GM23338 (cell line): Measurements from ENCODE around the gene ALG5. TPM values are rescaled to one million over a fixed set of nuclear protein-coding genes. Genes with fewer than 3 reads are reported as not detected.

Source experiments
- ATAC-seq: fragments of 200-7000 bp; cut with Tn5 transposase; 3 replicates; pipeline ENCODE4 v1.9.1; 2020
- DNase-seq: peaks from one replicate; pipeline ENCODE4 v3.0.0-alpha.2; 2015; ENCODE audit warnings: low spot score
- H2AFZ ChIP-seq: fragments of 200-600 bp; sonication (generic); 2 replicates; pipeline ENCODE4 v1.8.0; 2016; ENCODE audit warnings: antibody characterized with exemption, mild to moderate bottlenecking, moderate library complexity
- H3F3A ChIP-seq: fragments of 200-600 bp; sonication (generic); replicated peaks from 2 replicates; pipeline ENCODE4 v1.8.0; 2017; ENCODE audit warnings: antibody characterized with exemption, mixed run types, low read depth
- H3K27ac ChIP-seq: fragments of 200-600 bp; sonication (generic); 2 replicates; pipeline ENCODE4 v1.6.1; 2016; ENCODE audit warnings: low read depth
- H3K27me3 ChIP-seq: fragments of 200-600 bp; sonication (generic); 2 replicates; pipeline ENCODE4 v1.8.0; 2016; ENCODE audit warnings: mild to moderate bottlenecking, mixed run types, moderate library complexity; ENCODE audit not compliant: insufficient read depth
- H3K36me3 ChIP-seq: fragments of 200-600 bp; sonication (generic); 2 replicates; pipeline ENCODE4 v1.8.0; 2016; ENCODE audit warnings: mild to moderate bottlenecking; ENCODE audit not compliant: insufficient read depth
- H3K4me1 ChIP-seq: fragments of 200-600 bp; sonication (generic); 2 replicates; pipeline ENCODE4 v1.8.0; 2016; ENCODE audit warnings: mild to moderate bottlenecking, moderate library complexity; ENCODE audit not compliant: insufficient read depth
- H3K4me2 ChIP-seq: fragments of 200-600 bp; sonication (generic); 2 replicates; pipeline ENCODE4 v1.7.1; 2017; ENCODE audit warnings: mixed run types
- H3K4me3 ChIP-seq: fragments of 200-600 bp; sonication (generic); 2 replicates; pipeline ENCODE4 v1.6.1; 2016; ENCODE audit warnings: mixed run types
- H3K79me2 ChIP-seq: fragments of 200-600 bp; sonication (generic); replicated peaks from 2 replicates; pipeline ENCODE4 v1.8.0; 2017; ENCODE audit warnings: mild to moderate bottlenecking; ENCODE audit not compliant: insufficient read depth
- H3K9me2 ChIP-seq: fragments of 200-600 bp; sonication (generic); 2 replicates; pipeline ENCODE4 v1.8.0; 2017; ENCODE audit not compliant: insufficient read depth
- H4K20me1 ChIP-seq: fragments of 200-600 bp; sonication (generic); replicated peaks from 2 replicates; pipeline ENCODE4 v1.8.0; 2017; ENCODE audit warnings: mild to moderate bottlenecking; ENCODE audit not compliant: insufficient read depth
- H3K27ac Mint-ChIP-seq: 2 replicates; pipeline ENCODE4 v1.8.0; 2020; ENCODE audit warnings: inconsistent platforms, mild to moderate bottlenecking, moderate library complexity, mixed read lengths
- H3K27me3 Mint-ChIP-seq: 3 replicates; pipeline ENCODE4 v1.8.0; 2022; ENCODE audit warnings: low read depth, mild to moderate bottlenecking, moderate library complexity, mixed read lengths, inconsistent platforms; ENCODE audit not compliant: insufficient read depth, poor library complexity
- H3K36me3 Mint-ChIP-seq: 3 replicates; pipeline ENCODE4 v1.8.0; 2021; ENCODE audit warnings: low read depth, mild to moderate bottlenecking, inconsistent platforms, moderate library complexity, mixed read lengths
- H3K4me1 Mint-ChIP-seq: 3 replicates; pipeline ENCODE4 v1.8.0; 2020; ENCODE audit warnings: mild to moderate bottlenecking, inconsistent platforms, mixed read lengths
- H3K4me3 Mint-ChIP-seq: 3 replicates; pipeline ENCODE4 v1.8.0; 2021; ENCODE audit warnings: moderate library complexity, mild to moderate bottlenecking, inconsistent platforms, mixed read lengths
- H3K9me3 Mint-ChIP-seq: 3 replicates; pipeline ENCODE4 v1.8.0; 2020; ENCODE audit warnings: moderate library complexity, mild to moderate bottlenecking, inconsistent platforms, mixed read lengths
- CREB1 ChIP-seq: fragments of 250-450 bp; sonication (Bioruptor Pico); IDR thresholded peaks from 2 replicates; pipeline ENCODE4 v1.5.0; 2020; ENCODE audit warnings: low read depth, mild to moderate bottlenecking, moderate library complexity
- ETS1 ChIP-seq: IDR thresholded peaks from 2 replicates; pipeline ENCODE4 v1.6.1; 2016; ENCODE audit warnings: antibody characterized with exemption
- EZH2phosphoT487 ChIP-seq: fragments of 200-600 bp; sonication (generic); IDR thresholded peaks from one replicate; pipeline ENCODE4 v1.8.1; 2018; ENCODE audit warnings: antibody characterized with exemption; ENCODE audit not compliant: unreplicated experiment
- JUNB ChIP-seq: IDR thresholded peaks from one replicate; pipeline ENCODE4 v1.6.1; 2016; ENCODE audit warnings: antibody characterized with exemption; ENCODE audit not compliant: unreplicated experiment
- NANOG ChIP-seq: IDR thresholded peaks from 2 replicates; pipeline ENCODE4 v1.6.1; 2016; ENCODE audit warnings: antibody characterized with exemption, borderline replicate concordance
- POLR2AphosphoS5 ChIP-seq: IDR thresholded peaks from 2 replicates; pipeline ENCODE4 v1.6.1; 2016; ENCODE audit warnings: antibody characterized with exemption, low read depth
- ZNF462 ChIP-seq: fragments of 250-450 bp; sonication (Bioruptor Pico); IDR thresholded peaks from 2 replicates; pipeline ENCODE4 v1.5.0; 2020; ENCODE audit warnings: mild to moderate bottlenecking, moderate library complexity
- long read RNA-seq: library from polyadenylated mRNA; unstranded; transcript quantifications from one replicate; pipeline ENCODE4 v2.0.0, GENCODE V29; 2020; ENCODE audit not compliant: unreplicated experiment
- polyA plus RNA-seq: library from polyadenylated mRNA; unstranded; fragments of >200 nt; fragmentation: Nextera tagmentation; extraction: Ambion mirVana; gene quantifications from 2 replicates; pipeline ENCODE4 v1.2.1, GENCODE V29; 2016
- total RNA-seq: library from RNA; depleted of rRNA; stranded (reverse); fragments of >200 nt; shearing (Covaris generic); gene quantifications from 2 replicates; pipeline ENCODE4 v1.2.3, GENCODE V29; 2014; rRNA removed
- TF ChIP-seq, protein P1 (sequence below), 2 experiments: fragments of 200-600 bp in 1 of 2; sonication (generic) in 1 of 2; conservative IDR thresholded peaks; 2 replicates each; pipeline versions ENCODE4 v1.5.1 to v1.6.1; 2016 to 2017; ENCODE audit warnings: antibody characterized with exemption in 2 of 2, low read depth in 2 of 2, mild to moderate bottlenecking in 2 of 2, moderate library complexity in 1 of 2

Gene ALG5
- total RNA-seq (15.6 and 18.2 TPM in 2 replicates), polyA plus RNA-seq (27.9 and 34.0 TPM in 2 replicates)
- long read RNA-seq, transcript ALG5-201 (10 exons, 1,154 nt) = major isoform, 37 of 46 reads
- long read RNA-seq, partial matches to known transcripts = 0 of 46 reads
- long read RNA-seq, other reads (novel, unspliced or antisense) = 9 of 46 reads

- Histone ChIP-seq H3F3A (peaks cover 4% of the 10 kb centered on the region; the same call in 1 of the 2 replicates), H2AFZ (peak within 1 kb of the TSS; percentile 80; the same call in 1 of the 2 replicates), H3K4me2 (peak within 1 kb of the TSS; percentile 88), H3K4me3 (peak within 1 kb of the TSS; percentile 94), H3K9me2 (no peaks in the 10 kb centered on the region), H3K36me3 (peaks cover 26% of the 10 kb centered on the region; the same call in 1 of the 2 replicates), H4K20me1 (peaks cover 15% of the 10 kb centered on the region), H3K27ac (peak within 1 kb of the TSS; percentile 98), H3K4me1 (peaks cover 8% of the 10 kb centered on the region), H3K27me3 (no peaks in the 10 kb centered on the region), H3K79me2 (peaks cover 61% of the 10 kb centered on the region)
- H3K27me3 Mint-ChIP-seq = peaks cover 18% of the 10 kb centered on the region
- H3K4me3 Mint-ChIP-seq = peak within 1 kb of the TSS; percentile 100
- peak within 1 kb of the TSS; percentile 100 for H3K27ac Mint-ChIP-seq
- peak; percentile 84 for ATAC-seq
- peaks cover 3% of the 10 kb centered on the region; the same call in 1 of the 3 replicates for H3K9me3 Mint-ChIP-seq
- DNase-seq = peak; percentile 93
- peaks cover 35% of the 10 kb centered on the region for H3K36me3 Mint-ChIP-seq
- TF ChIP-seq NANOG (no peak), CREB1 (CRISPR knock-in tag) (peak; percentile 38), POLR2AphosphoS5 (peak; percentile 69)
- TF ChIP-seq, protein P1, sequence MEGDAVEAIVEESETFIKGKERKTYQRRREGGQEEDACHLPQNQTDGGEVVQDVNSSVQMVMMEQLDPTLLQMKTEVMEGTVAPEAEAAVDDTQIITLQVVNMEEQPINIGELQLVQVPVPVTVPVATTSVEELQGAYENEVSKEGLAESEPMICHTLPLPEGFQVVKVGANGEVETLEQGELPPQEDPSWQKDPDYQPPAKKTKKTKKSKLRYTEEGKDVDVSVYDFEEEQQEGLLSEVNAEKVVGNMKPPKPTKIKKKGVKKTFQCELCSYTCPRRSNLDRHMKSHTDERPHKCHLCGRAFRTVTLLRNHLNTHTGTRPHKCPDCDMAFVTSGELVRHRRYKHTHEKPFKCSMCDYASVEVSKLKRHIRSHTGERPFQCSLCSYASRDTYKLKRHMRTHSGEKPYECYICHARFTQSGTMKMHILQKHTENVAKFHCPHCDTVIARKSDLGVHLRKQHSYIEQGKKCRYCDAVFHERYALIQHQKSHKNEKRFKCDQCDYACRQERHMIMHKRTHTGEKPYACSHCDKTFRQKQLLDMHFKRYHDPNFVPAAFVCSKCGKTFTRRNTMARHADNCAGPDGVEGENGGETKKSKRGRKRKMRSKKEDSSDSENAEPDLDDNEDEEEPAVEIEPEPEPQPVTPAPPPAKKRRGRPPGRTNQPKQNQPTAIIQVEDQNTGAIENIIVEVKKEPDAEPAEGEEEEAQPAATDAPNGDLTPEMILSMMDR (conservative IDR thresholded peaks at IDR 0.05; ENCODE audit: low read depth in 2 of 2) = peak; percentile 79 to 82
- peaks cover 15% of the 10 kb centered on the region for H3K4me1 Mint-ChIP-seq
These were observed at the start of gene ALG5 for GRCh38 chr13:36999054-36999714. Gene ALG5, minus strand, starts transcription at chr13:36999340. Its CDS starts 40 bp downstream, at chr13:36999300.

- no peaks in the 10 kb centered on the region for H3K27me3 Mint-ChIP-seq
- H3K27me3 ChIP-seq = no peaks in the 10 kb centered on the region
- H3K9me2 ChIP-seq = no peaks in the 10 kb centered on the region
- DNase-seq (no peak), ATAC-seq (no peak)
- peaks cover 11% of the 10 kb centered on the region for H4K20me1 ChIP-seq
- no peak overlapping the region for H3K27ac Mint-ChIP-seq
- H3K4me1 Mint-ChIP-seq = no peaks in the 10 kb centered on the region
- H3K27ac ChIP-seq = no peak overlapping the region
- no peak overlapping the region for H2AFZ ChIP-seq
- no peak overlapping the region for H3K4me2 ChIP-seq
- H3F3A ChIP-seq = no peaks in the 10 kb centered on the region
- H3K36me3 ChIP-seq = peaks cover 20% of the 10 kb centered on the region
- peaks cover 30% of the 10 kb centered on the region for H3K36me3 Mint-ChIP-seq
- H3K9me3 Mint-ChIP-seq = no peaks in the 10 kb centered on the region
- no peak overlapping the region for H3K4me3 ChIP-seq
- H3K4me3 Mint-ChIP-seq = no peak overlapping the region
- H3K79me2 ChIP-seq = peaks cover 53% of the 10 kb centered on the region
- H3K4me1 ChIP-seq = no peaks in the 10 kb centered on the region
- TF ChIP-seq ZNF462 (CRISPR knock-in tag) = no peak
- TF ChIP-seq JUNB = no peak
- TF ChIP-seq NANOG = no peak
- TF ChIP-seq, protein P1 (conservative IDR thresholded peaks at IDR 0.05; ENCODE audit: low read depth in 2 of 2) = no peak
- no peak for TF ChIP-seq EZH2phosphoT487
- TF ChIP-seq ETS1 = no peak
- TF ChIP-seq CREB1 (CRISPR knock-in tag) = no peak
These were observed 48.7 kb upstream of the ALG5 start for GRCh38 chr13:37047846-37048245.
